GM13976 (cell line): ENCODE results near the gene UBR2.
"Not testable (repeated sequence)": the region's sequence is repeated elsewhere in the genome, so short reads cannot be mapped to it uniquely, and the experiment has no call there.

Experiments
- DNase-seq: peaks from one replicate; pipeline ENCODE4 v3.0.0; 2012; ENCODE audit warnings: low spot score
- CTCF ChIP-seq: IDR thresholded peaks from 2 replicates; pipeline ENCODE4 v1.5.1; 2012; ENCODE audit warnings: borderline replicate concordance, mild to moderate bottlenecking; ENCODE audit not compliant: insufficient read depth; ENCODE audit errors: extremely low read depth, missing control alignments, control extremely low read depth
- in situ Hi-C: fragments of 300-500 bp; cut with MboI; formaldehyde crosslinking; loops from one replicate; pipeline ENCODE4 v1.12.0; 2022; ENCODE audit warnings: low sequenced_read_pairs, mixed read lengths, inconsistent platforms; ENCODE audit not compliant: unreplicated experiment

Gene UBR2

GRCh38 chr6:42571611-42572342, 7.9 kb downstream of the UBR2 start:
- TF ChIP-seq CTCF = no peak
- DNase-seq = no peak
- in situ Hi-C loops = no loop called here

- peak; percentile 47 for DNase-seq
- in situ Hi-C loops = no loop called here
- no peak for TF ChIP-seq CTCF
Measured at GRCh38 chr6:42572523-42572922, 8.7 kb downstream of the UBR2 start.

- in situ Hi-C loops, DNase-seq: not testable (repeated sequence)
Measured at GRCh38 chr6:42576538-42576937, 12.7 kb downstream of the UBR2 start.

GRCh38 chr6:42598300-42598699, 34.5 kb downstream of the UBR2 start:
- DNase-seq = no peak
- TF ChIP-seq CTCF = no peak
- in situ Hi-C loops = no loop called here

GRCh38 chr6:42599558-42599957, 35.7 kb downstream of the UBR2 start:
- no peak for DNase-seq
- no peak for TF ChIP-seq CTCF
- in situ Hi-C loops = no loop called here

- in situ Hi-C loops = no loop called here
- no peak for TF ChIP-seq CTCF
- no peak for DNase-seq
Measured at GRCh38 chr6:42604150-42604549, 40.3 kb downstream of the UBR2 start.

- DNase-seq, in situ Hi-C loops: not testable (repeated sequence)
Measured at GRCh38 chr6:42604699-42605098, 40.9 kb downstream of the UBR2 start.

GRCh38 chr6:42610416-42610815, 46.6 kb downstream of the UBR2 start:
- in situ Hi-C loops = no loop called here
- peak; percentile 34 for DNase-seq

More at GRCh38 chr6:42610416-42610815, 46.6 kb downstream of the UBR2 start:
- TF ChIP-seq CTCF = no peak
